ENCODE data around the gene PPP6R2.

- TF ChIP-seq GATA2 (IDR thresholded peaks at IDR 0.05; ENCODE audit: low read depth, low read length) (no peak), GATA3 (IDR thresholded peaks at IDR 0.05; ENCODE audit: low read depth, low read length) (no peak)
These were observed 118.4 kb downstream of the PPP6R2 start for GRCh38 chr22:50461536-50461935.

Measured in SH-SY5Y (cell line).